HL-60 (cell line): Measurements from ENCODE around the gene KCNMA1.

ENCODE experiments used
- GABPA ChIP-seq: IDR thresholded peaks from 2 replicates; pipeline ENCODE4 v1.6.1; 2012; ENCODE audit warnings: low read depth
- POLR2AphosphoS5 ChIP-seq: IDR thresholded peaks from 2 replicates; pipeline ENCODE4 v1.6.1; 2012; ENCODE audit warnings: low read depth
- TF ChIP-seq, protein P1 (sequence below): IDR thresholded peaks from one replicate; pipeline ENCODE4 v1.5.1; 2011; ENCODE audit warnings: low read length, control low read depth, inconsistent platforms; ENCODE audit not compliant: insufficient read depth

DNA sequence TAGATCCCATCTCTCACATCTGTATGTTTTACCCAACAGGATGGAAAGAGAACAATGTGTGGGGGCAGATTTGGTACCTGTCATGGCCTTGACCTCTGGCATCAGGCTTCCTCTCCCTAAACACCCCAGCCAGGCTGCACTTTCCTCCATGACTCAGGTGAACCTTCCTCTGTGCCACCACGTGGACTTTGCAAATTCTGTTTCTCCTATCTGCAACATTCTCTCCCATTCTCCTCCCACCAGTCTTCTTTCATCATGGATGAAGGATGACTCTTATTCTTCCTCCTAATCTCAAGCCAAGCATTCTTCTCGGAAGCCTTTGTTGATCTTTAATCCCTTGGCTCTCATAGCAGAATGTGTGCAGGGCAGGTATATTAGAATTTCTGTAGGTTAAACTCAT is 355.4 kb downstream of the KCNMA1 start:
- TF ChIP-seq, protein P1, sequence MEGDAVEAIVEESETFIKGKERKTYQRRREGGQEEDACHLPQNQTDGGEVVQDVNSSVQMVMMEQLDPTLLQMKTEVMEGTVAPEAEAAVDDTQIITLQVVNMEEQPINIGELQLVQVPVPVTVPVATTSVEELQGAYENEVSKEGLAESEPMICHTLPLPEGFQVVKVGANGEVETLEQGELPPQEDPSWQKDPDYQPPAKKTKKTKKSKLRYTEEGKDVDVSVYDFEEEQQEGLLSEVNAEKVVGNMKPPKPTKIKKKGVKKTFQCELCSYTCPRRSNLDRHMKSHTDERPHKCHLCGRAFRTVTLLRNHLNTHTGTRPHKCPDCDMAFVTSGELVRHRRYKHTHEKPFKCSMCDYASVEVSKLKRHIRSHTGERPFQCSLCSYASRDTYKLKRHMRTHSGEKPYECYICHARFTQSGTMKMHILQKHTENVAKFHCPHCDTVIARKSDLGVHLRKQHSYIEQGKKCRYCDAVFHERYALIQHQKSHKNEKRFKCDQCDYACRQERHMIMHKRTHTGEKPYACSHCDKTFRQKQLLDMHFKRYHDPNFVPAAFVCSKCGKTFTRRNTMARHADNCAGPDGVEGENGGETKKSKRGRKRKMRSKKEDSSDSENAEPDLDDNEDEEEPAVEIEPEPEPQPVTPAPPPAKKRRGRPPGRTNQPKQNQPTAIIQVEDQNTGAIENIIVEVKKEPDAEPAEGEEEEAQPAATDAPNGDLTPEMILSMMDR = no peak
- no peak for TF ChIP-seq GABPA
- TF ChIP-seq POLR2AphosphoS5 = no peak
